ENCODE data around the gene SH3BGRL2. TPM values are rescaled to one million over a fixed set of nuclear protein-coding genes. Genes with fewer than 3 reads are reported as not detected.

SH3BGRL2 gene
- total RNA-seq, 1 experiment from 2014 or later, result 11.8 TPM

DNA sequence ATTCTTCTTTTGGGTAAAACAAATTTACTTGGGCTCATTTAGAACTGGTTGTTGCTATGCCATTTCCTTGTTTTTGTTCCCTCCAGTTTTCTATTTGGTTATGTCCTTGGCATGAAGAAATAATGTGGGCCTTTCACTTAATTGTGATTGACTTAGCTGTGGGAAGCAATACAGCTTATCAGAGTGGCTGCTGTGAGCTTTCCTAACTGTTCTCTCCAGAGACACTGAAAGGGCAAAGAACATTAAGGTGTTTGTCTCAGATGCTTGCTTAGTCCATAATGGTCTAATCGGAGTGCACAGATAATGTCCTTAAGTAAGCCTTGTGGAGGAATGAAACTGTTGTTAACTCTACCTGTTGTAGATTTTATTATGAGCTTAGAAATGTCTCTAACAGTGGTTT is 56.6 kb downstream of the SH3BGRL2 start:
- Histone ChIP-seq H3K9ac (ENCODE audit: extremely low read depth, insufficient read length, low read length) (no peak overlapping the region), H2BK12ac (ENCODE audit: insufficient read length, low read depth, low read length) (no peak overlapping the region), H3K23ac (ENCODE audit: insufficient read length, low read depth, low read length) (no peak overlapping the region), H2BK5ac (ENCODE audit: insufficient read length, low read length) (no peak overlapping the region), H3T11ph (ENCODE audit: low read length) (no peak overlapping the region), H3K9me3 (ENCODE audit: control insufficient read depth, low read depth, low read length) (no peaks in the 10 kb centered on the region), H4K5ac (ENCODE audit: insufficient read length, low read depth, low read length) (no peak overlapping the region), H4K20me1 (ENCODE audit: control insufficient read depth, insufficient read depth, insufficient read length) (no peaks in the 10 kb centered on the region), H3K4me2 (ENCODE audit: insufficient read depth, insufficient read length, low read length) (no peak overlapping the region), H2BK120ac (ENCODE audit: low read depth, low read length, poor library complexity, severe bottlenecking) (no peak overlapping the region), H4K8ac (replicated peaks; ENCODE audit: insufficient read length, low read depth, low read length) (no peak overlapping the region), H3K27me3 (ENCODE audit: insufficient read depth, low read length) (no peaks in the 10 kb centered on the region), H3K23me2 (ENCODE audit: insufficient read length, low read depth, low read length, poor library complexity, severe bottlenecking) (no peaks in the 10 kb centered on the region), H2BK20ac (ENCODE audit: low read depth, low read length, poor library complexity, severe bottlenecking) (no peak overlapping the region), H3K27ac (ENCODE audit: insufficient read length, low read depth, low read length) (no peak overlapping the region), H3K18ac (ENCODE audit: insufficient read length, low read depth, low read length) (no peak overlapping the region), H4K91ac (ENCODE audit: insufficient read length, low read depth, low read length) (no peak overlapping the region), H3K79me1 (ENCODE audit: insufficient read depth, low read depth, low read length, poor library complexity, severe bottlenecking) (peaks cover 3% of the 10 kb centered on the region), H3K4me1 (ENCODE audit: insufficient read depth, low read length) (no peaks in the 10 kb centered on the region; the same call in 1 of the 2 replicates), H2AK5ac (ENCODE audit: insufficient read length, low read length) (no peak overlapping the region), H3K56ac (ENCODE audit: insufficient read length, low read depth, low read length) (no peak overlapping the region), H3K4ac (ENCODE audit: low read depth, low read length) (no peak overlapping the region), H2BK15ac (ENCODE audit: low read depth, low read length) (no peak overlapping the region), H2AFZ (ENCODE audit: low read length) (no peak overlapping the region), H3K14ac (ENCODE audit: insufficient read depth, low read length) (no peak overlapping the region), H3K79me2 (ENCODE audit: insufficient read depth, low read length) (no peaks in the 10 kb centered on the region)
- H3K4me1 Mint-ChIP-seq, result peaks cover 7 to 13% of the 10 kb centered on the region in 2 experiments
- no peak overlapping the region for H3K4me3 Mint-ChIP-seq
- no peak for DNase-seq
- H3K27ac Mint-ChIP-seq, result no peak overlapping the region
- no peaks in the 10 kb centered on the region for H3K27me3 Mint-ChIP-seq (ENCODE audit: low read depth)
- peaks cover 8 to 9% (median 9%) of the 10 kb centered on the region in 3 experiments; a peak in 6 of 7 replicates for H3K36me3 Mint-ChIP-seq (ENCODE audit: insufficient read depth in 1 of 3, low read depth in 3 of 3)
- H3K9me3 Mint-ChIP-seq, result peaks cover under 1 to 2% of the 10 kb centered on the region in 2 experiments; a peak in 2 of 5 replicates
- WGBS (ENCODE audit: extremely low coverage, insufficient read length, low lambda C conversion rate), result no CpG with 5 or more reads among the region's 1 CpG
- no peak for TF ChIP-seq CTCF (conservative IDR thresholded peaks at IDR 0.05)

Measured in H9 (cell line).